GM23248 (cell line): ENCODE measurements around the gene KIAA1671.

Experiments
- EZH2 ChIP-seq: fragments of 200-600 bp; sonication (generic); IDR thresholded peaks from 2 replicates; pipeline ENCODE4 v1.6.1; 2018; ENCODE audit warnings: antibody characterized with exemption, mild to moderate bottlenecking; ENCODE audit not compliant: insufficient read depth, poor library complexity, severe bottlenecking
- EZH2phosphoT487 ChIP-seq: fragments of 200-600 bp; sonication (generic); IDR thresholded peaks from 2 replicates; pipeline ENCODE4 v1.6.1; 2018; ENCODE audit warnings: antibody characterized with exemption, moderate library complexity, mild to moderate bottlenecking, low read depth; ENCODE audit not compliant: insufficient read depth

GRCh38 chr22:25153961-25154666 is 201.6 kb downstream of the KIAA1671 start:
- no peak for TF ChIP-seq EZH2
- TF ChIP-seq EZH2phosphoT487 = no peak
